Stimulated activated naive CD8-positive, alpha-beta T cell treated with anti-CD3 and anti-CD28 coated beads, Interleukin-15, Interleukin-2, amounts not matched to agents 100 ng/mL and 50 ng/mL, for 24 hours (primary cell): Measurements from ENCODE around the gene USP35.

Source experiments
- H3K27ac Mint-ChIP-seq: one replicate; pipeline ENCODE4 v1.8.0; 2021; ENCODE audit warnings: mild to moderate bottlenecking, mixed read lengths
- H3K27me3 Mint-ChIP-seq: one replicate; pipeline ENCODE4 v1.8.0; 2021; ENCODE audit warnings: mixed read lengths
- H3K36me3 Mint-ChIP-seq: one replicate; pipeline ENCODE4 v1.8.0; 2021; ENCODE audit warnings: low read depth, mixed read lengths
- H3K4me1 Mint-ChIP-seq: one replicate; pipeline ENCODE4 v1.8.0; 2021; ENCODE audit warnings: low read depth, mixed read lengths
- H3K4me3 Mint-ChIP-seq: one replicate; pipeline ENCODE4 v1.8.0; 2021; ENCODE audit warnings: mild to moderate bottlenecking, mixed read lengths
- H3K9me3 Mint-ChIP-seq: one replicate; pipeline ENCODE4 v1.8.0; 2021; ENCODE audit warnings: mixed read lengths

Gene USP35

DNA sequence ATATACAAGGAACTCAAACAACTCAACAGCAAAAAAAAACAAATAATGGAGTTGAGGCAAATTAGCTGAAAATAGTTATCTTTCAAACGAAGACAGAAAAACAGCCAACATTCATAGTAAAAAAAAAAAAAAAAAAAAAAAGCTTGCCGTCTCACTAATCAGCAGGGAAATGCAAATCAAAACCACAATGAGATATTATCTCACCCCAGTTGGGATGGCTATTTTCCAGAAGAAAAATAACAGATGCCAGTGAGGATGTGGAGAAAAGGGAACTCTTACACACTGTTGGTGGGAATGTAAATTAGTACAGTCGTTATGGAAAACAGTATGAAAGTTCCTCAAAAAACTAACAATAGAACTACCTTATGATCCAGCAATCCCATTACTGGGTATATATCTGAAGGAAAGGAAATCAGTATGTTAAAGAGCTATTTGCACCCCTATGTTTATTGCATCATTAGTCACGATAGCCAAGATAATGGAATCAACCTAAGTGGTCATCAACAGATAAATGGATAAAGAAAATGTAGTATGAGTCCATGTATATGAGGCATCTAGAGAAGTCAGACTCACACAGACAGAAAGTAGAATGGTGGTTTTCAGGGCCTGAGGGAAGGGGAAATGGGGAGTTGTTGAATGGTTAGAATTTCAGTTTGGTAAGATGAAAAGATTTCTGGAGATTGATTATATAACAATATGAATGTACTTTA is 56.0 kb downstream of the USP35 start:
- Mint-ChIP-seq H3K27ac (no peak overlapping the region), H3K9me3 (peaks cover 11% of the 10 kb centered on the region), H3K4me1 (peaks cover 10% of the 10 kb centered on the region), H3K4me3 (no peak overlapping the region), H3K27me3 (no peaks in the 10 kb centered on the region), H3K36me3 (peaks cover 11% of the 10 kb centered on the region)

DNA sequence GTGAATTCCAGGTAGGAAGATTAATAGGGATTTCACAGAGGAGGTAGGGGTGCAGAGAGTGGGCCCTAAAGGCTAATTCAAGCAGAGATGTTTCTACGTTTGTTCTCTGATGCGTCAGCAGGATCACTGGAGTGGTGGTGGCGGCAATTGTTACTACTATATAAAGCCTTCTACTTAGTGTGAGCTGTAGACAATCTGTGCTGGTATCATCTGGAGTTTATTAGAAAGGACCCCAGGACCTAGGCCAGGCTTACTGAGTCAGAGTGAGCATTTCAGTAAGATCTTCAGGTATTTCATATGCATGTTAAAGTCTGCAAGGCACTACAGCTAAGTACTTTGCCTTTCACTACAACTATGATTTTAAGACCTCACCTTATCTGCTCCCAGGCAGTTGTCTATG is 59.5 kb downstream of the USP35 start:
- no peaks in the 10 kb centered on the region for H3K27me3 Mint-ChIP-seq
- H3K4me1 Mint-ChIP-seq = peaks cover 10% of the 10 kb centered on the region

DNA sequence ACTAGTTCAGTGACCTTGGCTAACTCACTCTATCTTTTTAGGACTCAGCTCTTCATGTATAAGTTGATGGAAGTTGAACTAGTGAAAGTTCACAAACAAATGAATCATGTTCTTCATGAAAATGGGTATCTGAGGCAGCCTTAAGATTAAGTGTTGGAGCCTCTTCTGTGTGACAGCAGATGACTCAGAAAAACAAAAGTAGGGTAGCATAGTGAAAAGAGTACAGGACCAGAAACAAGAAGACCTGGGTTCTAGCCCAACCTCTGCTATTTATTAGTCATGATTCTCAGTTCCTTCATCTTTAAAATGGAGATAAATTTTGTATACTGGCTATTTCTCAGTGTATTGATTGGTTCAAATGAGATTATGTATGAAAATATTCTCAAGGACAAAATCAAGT is 60.2 kb downstream of the USP35 start:
- Mint-ChIP-seq H3K4me3 (no peak overlapping the region), H3K27me3 (no peaks in the 10 kb centered on the region), H3K27ac (no peak overlapping the region), H3K9me3 (no peaks in the 10 kb centered on the region), H3K36me3 (no peaks in the 10 kb centered on the region), H3K4me1 (peaks cover 10% of the 10 kb centered on the region)

More for the DNA sequence above, 59.5 kb downstream of the USP35 start:
- H3K36me3 Mint-ChIP-seq = no peaks in the 10 kb centered on the region
- H3K9me3 Mint-ChIP-seq = no peaks in the 10 kb centered on the region
- H3K27ac Mint-ChIP-seq = no peak overlapping the region
- no peak overlapping the region for H3K4me3 Mint-ChIP-seq

- Mint-ChIP-seq H3K9me3 (no peaks in the 10 kb centered on the region), H3K36me3 (no peaks in the 10 kb centered on the region), H3K27me3 (no peaks in the 10 kb centered on the region), H3K4me1 (no peaks in the 10 kb centered on the region), H3K4me3 (no peak overlapping the region), H3K27ac (no peak overlapping the region)
Measured at GRCh38 chr11:78250099-78250498, 61.4 kb downstream of the USP35 start.

DNA sequence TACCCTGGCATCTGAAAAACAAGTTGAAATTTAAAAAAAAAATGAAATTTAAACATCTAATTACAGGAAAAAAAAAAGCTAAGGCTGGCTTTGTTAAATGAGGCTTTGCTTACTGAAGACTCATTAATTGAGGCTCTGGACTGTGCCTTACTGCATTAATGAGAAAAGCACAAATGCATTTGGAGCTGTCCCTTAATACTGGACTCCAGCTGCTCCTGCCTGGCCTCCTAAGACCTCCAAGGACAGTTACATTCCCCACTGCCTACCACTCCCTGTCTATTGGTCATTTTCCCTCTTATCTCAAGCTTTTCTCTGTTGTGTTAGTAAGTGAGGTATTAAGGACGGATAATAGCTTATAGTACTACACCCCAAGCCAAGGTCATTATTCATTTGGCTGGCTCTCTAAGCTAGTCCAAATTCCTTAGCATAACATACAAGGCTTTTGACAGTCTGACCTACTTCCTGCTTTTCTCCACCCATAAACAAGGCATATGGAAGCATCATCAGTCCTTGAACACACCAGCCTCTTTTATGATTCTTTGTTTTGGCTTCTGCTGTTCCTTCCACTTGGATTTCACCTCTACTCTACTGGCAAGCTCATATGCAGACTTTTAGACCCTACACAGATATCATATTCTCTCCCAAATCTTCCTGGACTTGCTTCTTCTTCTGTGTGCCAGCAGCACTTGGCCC is 62.5 kb downstream of the USP35 start:
- Mint-ChIP-seq H3K4me1 (no peaks in the 10 kb centered on the region), H3K36me3 (no peaks in the 10 kb centered on the region), H3K27ac (no peak overlapping the region), H3K4me3 (no peak overlapping the region), H3K27me3 (no peaks in the 10 kb centered on the region), H3K9me3 (no peaks in the 10 kb centered on the region)

- no peaks in the 10 kb centered on the region for H3K36me3 Mint-ChIP-seq
- no peaks in the 10 kb centered on the region for H3K4me1 Mint-ChIP-seq
- H3K4me3 Mint-ChIP-seq = no peak overlapping the region
- H3K9me3 Mint-ChIP-seq = no peaks in the 10 kb centered on the region
- no peak overlapping the region for H3K27ac Mint-ChIP-seq
- H3K27me3 Mint-ChIP-seq = no peaks in the 10 kb centered on the region
Measured at GRCh38 chr11:78253797-78254196, 65.1 kb downstream of the USP35 start.

DNA sequence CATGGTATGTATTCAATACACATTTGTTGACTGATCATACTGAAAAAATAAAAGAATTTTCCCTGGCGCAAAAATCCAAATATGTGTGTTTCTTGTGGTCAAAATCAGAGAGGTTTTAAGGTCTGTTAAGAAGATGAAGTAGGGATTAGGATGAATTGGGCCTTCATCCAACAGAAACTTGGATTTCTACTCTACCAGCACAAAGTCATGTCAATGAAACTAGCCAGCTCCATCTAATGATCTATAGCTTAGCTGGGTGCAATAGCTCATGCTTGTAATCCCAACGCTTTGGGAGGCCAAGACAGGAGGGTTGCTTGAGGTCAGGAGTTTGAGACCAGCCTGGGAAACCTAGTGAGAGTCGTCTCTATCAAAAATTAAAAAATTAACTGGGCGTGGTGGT is 65.5 kb downstream of the USP35 start:
- Mint-ChIP-seq H3K27me3 (no peaks in the 10 kb centered on the region), H3K4me1 (no peaks in the 10 kb centered on the region), H3K36me3 (no peaks in the 10 kb centered on the region), H3K9me3 (no peaks in the 10 kb centered on the region), H3K4me3 (no peak overlapping the region), H3K27ac (no peak overlapping the region)

GRCh38 chr11:78255919-78256318 is 67.2 kb downstream of the USP35 start:
- Mint-ChIP-seq H3K27me3 (no peaks in the 10 kb centered on the region), H3K4me3 (no peak overlapping the region), H3K36me3 (no peaks in the 10 kb centered on the region), H3K9me3 (no peaks in the 10 kb centered on the region), H3K27ac (no peak overlapping the region), H3K4me1 (no peaks in the 10 kb centered on the region)

GRCh38 chr11:78256962-78257361 is 68.2 kb downstream of the USP35 start:
- no peak overlapping the region for H3K4me3 Mint-ChIP-seq
- H3K4me1 Mint-ChIP-seq = no peaks in the 10 kb centered on the region
- H3K9me3 Mint-ChIP-seq = no peaks in the 10 kb centered on the region
- H3K27ac Mint-ChIP-seq = no peak overlapping the region
- no peaks in the 10 kb centered on the region for H3K36me3 Mint-ChIP-seq
- H3K27me3 Mint-ChIP-seq = no peaks in the 10 kb centered on the region

- no peaks in the 10 kb centered on the region for H3K36me3 Mint-ChIP-seq
- no peak overlapping the region for H3K4me3 Mint-ChIP-seq
- no peak overlapping the region for H3K27ac Mint-ChIP-seq
- H3K27me3 Mint-ChIP-seq = no peaks in the 10 kb centered on the region
- H3K9me3 Mint-ChIP-seq = no peaks in the 10 kb centered on the region
- no peaks in the 10 kb centered on the region for H3K4me1 Mint-ChIP-seq
Measured at GRCh38 chr11:78257654-78258053, 68.9 kb downstream of the USP35 start.

DNA sequence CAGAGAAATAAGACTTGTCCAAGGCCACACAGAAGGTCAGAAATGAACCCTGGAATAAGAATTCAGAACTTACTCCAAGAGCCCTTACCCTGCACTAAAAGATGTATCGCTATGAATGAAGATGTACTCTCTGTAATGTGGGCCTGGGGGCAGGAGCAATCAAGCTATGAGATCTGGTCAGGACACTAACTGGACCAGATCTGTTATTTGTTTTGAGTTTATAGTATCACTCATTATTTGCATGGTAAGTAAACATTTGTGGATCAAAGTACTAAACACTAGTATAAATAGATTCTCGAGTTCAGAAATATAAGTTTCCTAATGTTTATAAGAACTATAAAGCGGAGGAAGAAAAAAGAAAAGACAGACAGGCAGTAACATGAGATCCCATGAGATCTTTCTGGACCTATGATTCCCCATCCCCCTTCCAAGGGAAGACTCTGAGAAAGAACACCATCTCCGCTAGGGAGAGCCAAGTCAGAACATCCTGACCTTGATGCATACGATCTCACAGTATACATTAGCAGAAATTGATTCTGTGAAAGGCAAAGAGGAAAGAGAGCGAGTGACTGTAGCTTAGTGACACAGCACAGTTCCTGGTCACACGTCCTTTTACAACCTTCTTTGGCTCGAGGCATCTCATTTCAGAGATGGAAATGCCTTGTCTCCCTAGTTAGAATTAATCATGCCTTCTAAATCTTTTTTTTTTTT is 71.2 kb downstream of the USP35 start:
- H3K36me3 Mint-ChIP-seq = no peaks in the 10 kb centered on the region
- H3K27me3 Mint-ChIP-seq = no peaks in the 10 kb centered on the region
- no peak overlapping the region for H3K4me3 Mint-ChIP-seq
- no peaks in the 10 kb centered on the region for H3K9me3 Mint-ChIP-seq
- no peaks in the 10 kb centered on the region for H3K4me1 Mint-ChIP-seq
- H3K27ac Mint-ChIP-seq = no peak overlapping the region

DNA sequence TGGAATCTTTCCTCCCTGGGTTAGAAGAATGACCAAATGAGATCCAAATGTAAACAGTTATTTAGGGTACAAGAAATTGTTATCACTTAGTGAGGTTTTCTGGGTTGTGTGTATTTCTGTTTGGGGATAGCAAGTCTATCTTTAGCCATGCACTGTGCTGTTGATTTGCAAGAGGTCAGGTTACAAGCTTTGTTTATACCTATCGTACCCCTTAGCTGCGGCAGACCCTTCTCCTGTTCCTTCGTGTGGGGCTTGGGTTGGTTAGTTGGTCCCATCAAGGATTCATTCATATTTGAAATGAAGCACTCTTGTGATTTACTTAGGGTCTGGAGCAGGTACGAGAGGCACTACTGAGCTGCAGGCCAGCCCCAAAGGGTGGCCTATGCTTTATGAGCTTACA is 72.6 kb downstream of the USP35 start:
- Mint-ChIP-seq H3K9me3 (no peaks in the 10 kb centered on the region), H3K36me3 (no peaks in the 10 kb centered on the region), H3K27me3 (no peaks in the 10 kb centered on the region), H3K27ac (no peak overlapping the region), H3K4me3 (no peak overlapping the region), H3K4me1 (no peaks in the 10 kb centered on the region)

GRCh38 chr11:78261828-78262227 is 73.1 kb downstream of the USP35 start:
- no peak overlapping the region for H3K4me3 Mint-ChIP-seq
- H3K27ac Mint-ChIP-seq = no peak overlapping the region
- H3K4me1 Mint-ChIP-seq = no peaks in the 10 kb centered on the region
- H3K36me3 Mint-ChIP-seq = no peaks in the 10 kb centered on the region
- H3K27me3 Mint-ChIP-seq = no peaks in the 10 kb centered on the region
- no peaks in the 10 kb centered on the region for H3K9me3 Mint-ChIP-seq

- no peaks in the 10 kb centered on the region for H3K27me3 Mint-ChIP-seq
- H3K27ac Mint-ChIP-seq = no peak overlapping the region
- no peaks in the 10 kb centered on the region for H3K36me3 Mint-ChIP-seq
- H3K9me3 Mint-ChIP-seq = no peaks in the 10 kb centered on the region
- no peak overlapping the region for H3K4me3 Mint-ChIP-seq
- H3K4me1 Mint-ChIP-seq = no peaks in the 10 kb centered on the region
Measured at GRCh38 chr11:78262238-78262637, 73.5 kb downstream of the USP35 start.

- Mint-ChIP-seq H3K9me3 (no peaks in the 10 kb centered on the region), H3K27ac (no peak overlapping the region), H3K36me3 (no peaks in the 10 kb centered on the region), H3K4me1 (no peaks in the 10 kb centered on the region), H3K4me3 (no peak overlapping the region), H3K27me3 (no peaks in the 10 kb centered on the region)
Measured at GRCh38 chr11:78262691-78263090, 74.0 kb downstream of the USP35 start.
